Keratinocyte (primary cell): ENCODE results near the gene AP4B1. TPM values are rescaled to one million over a fixed set of nuclear protein-coding genes. Genes with fewer than 3 reads are reported as not detected.

Experiments used
- DNase-seq: peaks from one replicate; pipeline ENCODE4 v3.0.0-alpha.2; 2011; ENCODE audit warnings: low read depth, missing footprints, low spot score
- FAIRE-seq: peaks from 2 replicates; lab custom pipeline; 2011; peaks lifted over from hg19 to GRCh38; lab: Jason Lieb, UNC
- H2AFZ ChIP-seq: 2 replicates; pipeline ENCODE4 v1.6.0; 2012; ENCODE audit warnings: low read length, control low read depth, inconsistent platforms; ENCODE audit not compliant: control insufficient read depth
- H3K27ac ChIP-seq: 2 replicates; pipeline ENCODE4 v1.5.1; 2011; ENCODE audit warnings: low read length; ENCODE audit not compliant: control insufficient read depth, insufficient read depth
- H3K27me3 ChIP-seq: 3 replicates; pipeline ENCODE4 v1.6.0; 2011; ENCODE audit warnings: low read length; ENCODE audit not compliant: control insufficient read depth, insufficient read depth; ENCODE audit errors: extremely low read depth
- H3K36me3 ChIP-seq, 2 experiments: 2 replicates in 1 of 2; 3 replicates in 1 of 2; pipeline ENCODE4 v1.5.1; 2011; ENCODE audit warnings: low read length in 2 of 2, mild to moderate bottlenecking in 1 of 2; ENCODE audit not compliant: control insufficient read depth in 2 of 2, insufficient read depth in 2 of 2; ENCODE audit errors: extremely low read depth in 1 of 2
- H3K4me1 ChIP-seq: 3 replicates; pipeline ENCODE4 v1.5.1; 2011; ENCODE audit warnings: low read length; ENCODE audit not compliant: control insufficient read depth, insufficient read depth; ENCODE audit errors: extremely low read depth
- H3K4me2 ChIP-seq: 3 replicates; pipeline ENCODE4 v1.6.0; 2011; ENCODE audit warnings: low read depth, low read length; ENCODE audit not compliant: control insufficient read depth, insufficient read depth; ENCODE audit errors: extremely low read depth
- H3K4me3 ChIP-seq, 3 experiments: fragments of 200-600 bp in 1 of 3; sonication (generic) in 1 of 3; 2 replicates in 2 of 3; 3 replicates in 1 of 3; pipeline ENCODE4 v1.5.1; 2011 to 2016; ENCODE audit warnings: low read length in 3 of 3, mild to moderate bottlenecking in 3 of 3, control low read depth in 2 of 3, inconsistent platforms in 1 of 3, low read depth in 1 of 3, mixed read lengths in 1 of 3, mixed run types in 1 of 3, moderate library complexity in 1 of 3; ENCODE audit not compliant: control insufficient read depth in 2 of 3, insufficient read depth in 2 of 3; ENCODE audit errors: extremely low read depth in 1 of 3
- H3K79me2 ChIP-seq: 2 replicates; pipeline ENCODE4 v1.6.0; 2012; ENCODE audit warnings: low read length; ENCODE audit not compliant: control insufficient read depth, insufficient read depth
- H3K9ac ChIP-seq: 3 replicates; pipeline ENCODE4 v1.6.0; 2011; ENCODE audit warnings: low read length; ENCODE audit not compliant: control insufficient read depth, insufficient read depth; ENCODE audit errors: extremely low read depth
- H3K9me1 ChIP-seq: 3 replicates; pipeline ENCODE4 v1.6.0; 2011; ENCODE audit warnings: low read length; ENCODE audit not compliant: control insufficient read depth, insufficient read depth; ENCODE audit errors: extremely low read depth
- H3K9me3 ChIP-seq: 2 replicates; pipeline ENCODE4 v1.5.1; 2012; ENCODE audit warnings: low read depth, low read length; ENCODE audit not compliant: control insufficient read depth
- H4K20me1 ChIP-seq: 3 replicates; pipeline ENCODE4 v1.6.0; 2011; ENCODE audit warnings: low read length; ENCODE audit not compliant: control insufficient read depth, insufficient read depth; ENCODE audit errors: extremely low read depth
- EZH2 ChIP-seq: IDR thresholded peaks from one replicate; pipeline ENCODE4 v1.6.1; 2012; ENCODE audit warnings: inconsistent platforms, mild to moderate bottlenecking, low read length, moderate library complexity
- dilution Hi-C: fragments of 300-500 bp; cut with MboI; formaldehyde crosslinking; loops from one replicate; pipeline ENCODE4 v1.7.0; 2020; ENCODE audit warnings: low sequenced_read_pairs; ENCODE audit not compliant: extremely low pct_ligation_motif_present
- polyA plus RNA-seq, 5 experiments: library from polyadenylated mRNA; depleted of rRNA in 3 of 5; stranded (reverse) in 3 of 5; stranded (forward) in 1 of 5; unstranded in 1 of 5; fragments of >200 nt; gene quantifications; 1 replicate in 1 of 5; 2 replicates in 3 of 5; 3 replicates in 1 of 5; pipeline versions ENCODE4 v1.2.1 to v1.2.3, GENCODE V29; 2011 to 2012; ENCODE audit warnings: missing spikeins in 2 of 5, low read depth in 1 of 5, low replicate concordance in 1 of 5
- TF ChIP-seq, protein P1 (sequence below), 3 experiments: IDR thresholded peaks in 1 of 3; conservative IDR thresholded peaks in 1 of 3; optimal IDR thresholded peaks in 1 of 3; 2 replicates in 2 of 3; 3 replicates in 1 of 3; pipeline versions ENCODE3 to v1.5.1; 2011; ENCODE audit warnings: low read length in 3 of 3, mild to moderate bottlenecking in 3 of 3, moderate library complexity in 2 of 3, control low read depth in 1 of 3, inconsistent platforms in 1 of 3; ENCODE audit not compliant: insufficient read depth in 2 of 3; ENCODE audit errors: extremely low read depth in 1 of 3

The AP4B1 gene
- polyA plus RNA-seq, 1 donor (not counting 4 experiments of a cell fraction or from before 2014, with no cell fraction given), result 16.5 TPM

DNA sequence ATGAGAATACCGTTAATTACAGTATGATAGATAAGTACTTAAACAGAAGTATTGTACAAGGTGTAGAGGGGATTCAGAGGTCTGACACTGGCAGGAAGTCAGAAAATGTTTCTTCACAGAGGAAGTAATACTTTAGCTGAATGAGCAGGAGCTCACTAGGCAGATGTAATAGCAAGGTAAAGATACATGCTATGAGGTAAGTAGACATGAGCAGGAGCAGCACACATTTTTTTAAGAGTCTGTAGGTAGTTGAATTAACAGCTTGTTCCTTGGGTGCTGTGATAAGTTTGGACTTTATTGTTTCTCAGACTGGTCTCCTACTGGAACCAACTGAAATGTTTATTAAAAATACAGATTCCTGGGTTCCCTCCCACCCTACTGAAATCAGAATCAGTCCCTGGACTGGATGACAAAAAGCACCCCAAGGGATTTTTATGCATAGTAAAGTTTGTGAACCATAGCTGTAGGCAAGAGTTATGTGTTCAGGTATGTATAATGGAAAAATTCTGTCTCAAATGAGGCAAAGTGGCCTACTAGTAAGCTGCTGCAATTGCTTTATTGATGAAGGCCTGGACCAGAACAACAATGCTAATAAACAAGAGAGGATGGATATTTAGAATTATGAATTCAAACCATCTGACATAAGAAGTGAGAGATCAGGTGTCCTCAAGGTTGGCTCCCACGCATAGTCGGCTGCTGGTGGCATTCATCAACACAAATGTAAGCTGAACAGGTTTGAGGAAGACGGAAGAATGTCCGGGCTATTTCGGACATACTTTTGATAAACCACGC, 902 bp downstream of the AP4B1 start:
- no peaks in the 10 kb centered on the region for H3K27me3 ChIP-seq
- H3K9ac ChIP-seq, result peak overlapping the region; percentile 82
- FAIRE-seq, result no peak
- H3K27ac ChIP-seq, result peak overlapping the region; percentile 86
- H3K79me2 ChIP-seq, result peaks cover 16% of the 10 kb centered on the region
- H2AFZ ChIP-seq, result peak overlapping the region; percentile 92
- no peaks in the 10 kb centered on the region for H3K9me3 ChIP-seq
- peaks cover 4 to 12% of the 10 kb centered on the region in 2 experiments for H3K36me3 ChIP-seq
- no peak for DNase-seq
- dilution Hi-C loops, result no loop called here
- peaks cover 14% of the 10 kb centered on the region for H3K4me1 ChIP-seq
- TF ChIP-seq, protein P1, sequence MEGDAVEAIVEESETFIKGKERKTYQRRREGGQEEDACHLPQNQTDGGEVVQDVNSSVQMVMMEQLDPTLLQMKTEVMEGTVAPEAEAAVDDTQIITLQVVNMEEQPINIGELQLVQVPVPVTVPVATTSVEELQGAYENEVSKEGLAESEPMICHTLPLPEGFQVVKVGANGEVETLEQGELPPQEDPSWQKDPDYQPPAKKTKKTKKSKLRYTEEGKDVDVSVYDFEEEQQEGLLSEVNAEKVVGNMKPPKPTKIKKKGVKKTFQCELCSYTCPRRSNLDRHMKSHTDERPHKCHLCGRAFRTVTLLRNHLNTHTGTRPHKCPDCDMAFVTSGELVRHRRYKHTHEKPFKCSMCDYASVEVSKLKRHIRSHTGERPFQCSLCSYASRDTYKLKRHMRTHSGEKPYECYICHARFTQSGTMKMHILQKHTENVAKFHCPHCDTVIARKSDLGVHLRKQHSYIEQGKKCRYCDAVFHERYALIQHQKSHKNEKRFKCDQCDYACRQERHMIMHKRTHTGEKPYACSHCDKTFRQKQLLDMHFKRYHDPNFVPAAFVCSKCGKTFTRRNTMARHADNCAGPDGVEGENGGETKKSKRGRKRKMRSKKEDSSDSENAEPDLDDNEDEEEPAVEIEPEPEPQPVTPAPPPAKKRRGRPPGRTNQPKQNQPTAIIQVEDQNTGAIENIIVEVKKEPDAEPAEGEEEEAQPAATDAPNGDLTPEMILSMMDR (optimal IDR thresholded peaks at IDR 0.05 in 1 of 3, IDR thresholded peaks at IDR 0.05 in 1 of 3, conservative IDR thresholded peaks at IDR 0.05 in 1 of 3; ENCODE audit: extremely low read depth in 1 of 3, insufficient read depth in 2 of 3, low read length in 3 of 3), result no peak
- TF ChIP-seq EZH2, result no peak
- H3K4me3 ChIP-seq, result peak overlapping the region; percentile 66 to 84 (median 67)
- H3K9me1 ChIP-seq, result no peaks in the 10 kb centered on the region
- H4K20me1 ChIP-seq, result no peaks in the 10 kb centered on the region
- peak overlapping the region; percentile 89 for H3K4me2 ChIP-seq

DNA sequence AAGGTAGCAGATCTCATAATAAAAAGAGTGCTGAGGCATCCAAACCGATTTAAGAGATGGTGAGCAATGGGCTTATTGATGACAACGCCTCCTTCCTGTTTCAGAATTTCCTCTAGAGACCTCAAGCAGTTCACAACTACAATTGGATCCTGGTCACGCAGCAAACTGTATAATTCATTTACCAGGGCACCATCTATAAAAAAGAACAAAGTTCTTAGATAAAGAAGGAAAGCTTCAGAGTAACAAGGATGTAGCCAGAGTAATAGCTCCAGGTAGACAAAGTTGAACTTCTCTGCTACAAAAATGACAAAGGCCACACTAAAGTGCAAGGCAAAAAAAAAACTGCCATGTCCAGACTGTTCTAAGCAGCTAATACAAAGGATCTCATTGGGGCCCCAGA, 3.4 kb downstream of the AP4B1 start:
- Histone ChIP-seq H3K27ac (no peak overlapping the region), H4K20me1 (no peaks in the 10 kb centered on the region), H3K9me1 (no peaks in the 10 kb centered on the region), H3K36me3 (peaks cover 8 to 17% of the 10 kb centered on the region in 2 experiments), H2AFZ (no peak overlapping the region), H3K4me2 (no peak overlapping the region), H3K4me3 (no peak overlapping the region), H3K4me1 (peaks cover 14% of the 10 kb centered on the region), H3K27me3 (no peaks in the 10 kb centered on the region), H3K9ac (no peak overlapping the region), H3K9me3 (no peaks in the 10 kb centered on the region), H3K79me2 (peaks cover 16% of the 10 kb centered on the region)
- TF ChIP-seq, protein P1 (optimal IDR thresholded peaks at IDR 0.05 in 1 of 3, IDR thresholded peaks at IDR 0.05 in 1 of 3, conservative IDR thresholded peaks at IDR 0.05 in 1 of 3; ENCODE audit: extremely low read depth in 1 of 3, insufficient read depth in 2 of 3, low read length in 3 of 3), result no peak
- TF ChIP-seq EZH2, result no peak
- FAIRE-seq, result no peak
- no peak for DNase-seq
- dilution Hi-C loops, result no loop called here
